Liver (tissue), 9 donors: ENCODE data around the gene DBNDD2. TPM values are rescaled to one million over a fixed set of nuclear protein-coding genes. Genes with fewer than 3 reads are reported as not detected.

ENCODE experiments used
- DNase-seq: peaks from one replicate; pipeline ENCODE4 v3.0.0-alpha.2; 2017; ENCODE audit warnings: low spot score
- H3K27ac ChIP-seq, 2 donors: one replicate each; pipeline ENCODE4 v1.7.0; 2013; ENCODE audit warnings: inconsistent platforms in 2 of 2, low read length in 2 of 2, control low read depth in 1 of 2, low read depth in 1 of 2, mild to moderate bottlenecking in 1 of 2
- H3K27me3 ChIP-seq, 4 donors: one replicate each; pipeline versions ENCODE4 v1.6.1 to v1.7.0; 2013; ENCODE audit warnings: low read length in 3 of 4, inconsistent platforms in 1 of 4, mild to moderate bottlenecking in 1 of 4, moderate library complexity in 1 of 4; ENCODE audit not compliant: control insufficient read depth in 4 of 4, insufficient read depth in 4 of 4
- H3K36me3 ChIP-seq, 4 donors: one replicate each; pipeline versions ENCODE4 v1.6.1 to v1.7.0; 2013; ENCODE audit warnings: low read length in 3 of 4, mild to moderate bottlenecking in 3 of 4, low read depth in 1 of 4, moderate library complexity in 1 of 4; ENCODE audit not compliant: control insufficient read depth in 4 of 4, insufficient read depth in 3 of 4
- H3K4me1 ChIP-seq, 4 donors: one replicate each; pipeline versions ENCODE4 v1.6.1 to v1.7.0; 2013; ENCODE audit warnings: low read length in 3 of 4, mild to moderate bottlenecking in 3 of 4, moderate library complexity in 1 of 4; ENCODE audit not compliant: control insufficient read depth in 4 of 4, insufficient read depth in 4 of 4
- H3K4me3 ChIP-seq, 3 donors: one replicate each; pipeline versions ENCODE4 v1.6.1 to v1.7.0; 2013; ENCODE audit warnings: low read length in 3 of 3, control low read depth in 1 of 3, low read depth in 1 of 3, mild to moderate bottlenecking in 1 of 3
- H3K9ac ChIP-seq, 2 donors: one replicate each; pipeline ENCODE4 v1.7.0; 2013; ENCODE audit warnings: low read length in 2 of 2, mild to moderate bottlenecking in 2 of 2, moderate library complexity in 2 of 2, control low read depth in 1 of 2, low read depth in 1 of 2
- H3K9me3 ChIP-seq, 4 donors: one replicate each; pipeline versions ENCODE4 v1.6.1 to v1.7.0; 2013; ENCODE audit warnings: low read length in 3 of 4; ENCODE audit not compliant: control insufficient read depth in 4 of 4
- CTCF ChIP-seq: fragments of 150-350 bp; IDR thresholded peaks from 2 replicates; pipeline ENCODE4 v1.5.1; 2017; ENCODE audit warnings: improper control_type of control experiment, low read depth, low read length; ENCODE audit not compliant: missing input control
- EGR1 ChIP-seq, 2 donors: IDR thresholded peaks; 2 replicates each; pipeline ENCODE4 v1.6.1; 2016 to 2018; ENCODE audit warnings: antibody characterized with exemption in 2 of 2, low read depth in 2 of 2
- FOXA1 ChIP-seq: IDR thresholded peaks from 2 replicates; pipeline ENCODE4 v1.6.1; 2016; ENCODE audit warnings: antibody characterized with exemption
- FOXA2 ChIP-seq: IDR thresholded peaks from 2 replicates; pipeline ENCODE4 v1.6.1; 2016; ENCODE audit warnings: antibody characterized with exemption
- GABPA ChIP-seq, 2 donors: IDR thresholded peaks in 1 of 2; conservative IDR thresholded peaks in 1 of 2; 2 replicates each; pipeline ENCODE4 v1.6.1; 2016; ENCODE audit warnings: antibody characterized with exemption in 2 of 2, mild to moderate bottlenecking in 1 of 2, moderate library complexity in 1 of 2
- HNF4A ChIP-seq, 2 donors: conservative IDR thresholded peaks; 2 replicates each; pipeline ENCODE4 v1.6.1; 2016; ENCODE audit warnings: antibody characterized with exemption in 2 of 2, mild to moderate bottlenecking in 2 of 2
- HNF4G ChIP-seq: IDR thresholded peaks from 2 replicates; pipeline ENCODE4 v1.6.1; 2016; ENCODE audit warnings: antibody characterized with exemption
- JUND ChIP-seq, 2 donors: IDR thresholded peaks; 2 replicates each; pipeline ENCODE4 v1.6.1; 2016; ENCODE audit warnings: antibody characterized with exemption in 2 of 2
- MAX ChIP-seq: IDR thresholded peaks from 2 replicates; pipeline ENCODE4 v1.6.1; 2016; ENCODE audit warnings: antibody characterized with exemption
- NR2F2 ChIP-seq: IDR thresholded peaks from 2 replicates; pipeline ENCODE4 v1.6.1; 2016; ENCODE audit warnings: antibody characterized with exemption
- RAD21 ChIP-seq, 2 donors: IDR thresholded peaks; 2 replicates each; pipeline ENCODE4 v1.6.1; 2016; ENCODE audit warnings: antibody characterized with exemption in 2 of 2, mild to moderate bottlenecking in 2 of 2
- REST ChIP-seq: IDR thresholded peaks from 2 replicates; pipeline ENCODE4 v1.6.1; 2016; ENCODE audit warnings: antibody characterized with exemption, mild to moderate bottlenecking
- RXRA ChIP-seq, 2 donors: IDR thresholded peaks; 2 replicates each; pipeline ENCODE4 v1.6.1; 2017 to 2018; ENCODE audit warnings: antibody characterized with exemption in 2 of 2, mild to moderate bottlenecking in 1 of 2
- SP1 ChIP-seq: IDR thresholded peaks from 2 replicates; pipeline ENCODE4 v1.6.1; 2018; ENCODE audit warnings: antibody characterized with exemption, mild to moderate bottlenecking
- TAF1 ChIP-seq: conservative IDR thresholded peaks from 2 replicates; pipeline ENCODE4 v1.6.1; 2016; ENCODE audit warnings: antibody characterized with exemption, mild to moderate bottlenecking
- YY1 ChIP-seq: IDR thresholded peaks from 2 replicates; pipeline ENCODE4 v1.6.1; 2016; ENCODE audit warnings: antibody characterized with exemption, mild to moderate bottlenecking
- WGBS: extraction: QIAGEN DNeasy Blood & Tissue Kit; methylation state at CpG from one replicate; pipeline ENCODE4 v1.1.7; 2013; 5-methylcytosine and 5-hydroxymethylcytosine counted together
- polyA plus RNA-seq, 2 donors: library from polyadenylated mRNA; stranded (reverse) in 1 of 2; unstranded in 1 of 2; fragments of 200-250 nt in 1 of 2; fragments of >200 nt in 1 of 2; fragmentation: Nextera tagmentation in 1 of 2; extraction: Ambion mirVana in 1 of 2; gene quantifications; one replicate each; pipeline versions ENCODE4 v1.2.1 to v1.2.3, GENCODE V29; 2013 to 2015
- total RNA-seq, 2 donors: library from RNA; depleted of rRNA; stranded (reverse); fragments of >200 nt; gene quantifications; one replicate each; pipeline ENCODE4 v1.2.3, GENCODE V29; 2014
- TF ChIP-seq, protein P1 (sequence below): IDR thresholded peaks from 2 replicates; pipeline ENCODE4 v1.6.1; 2016; ENCODE audit warnings: antibody characterized with exemption
- donor health status: healthy.
- donor health status: healthy.
- donor health status: healthy.
- donor health status: healthy.
- donor health status: healthy.

Gene DBNDD2
- total and polyA plus RNA-seq, 4 donors = 2.1 to 4.6 (median 2.7) TPM

DNA sequence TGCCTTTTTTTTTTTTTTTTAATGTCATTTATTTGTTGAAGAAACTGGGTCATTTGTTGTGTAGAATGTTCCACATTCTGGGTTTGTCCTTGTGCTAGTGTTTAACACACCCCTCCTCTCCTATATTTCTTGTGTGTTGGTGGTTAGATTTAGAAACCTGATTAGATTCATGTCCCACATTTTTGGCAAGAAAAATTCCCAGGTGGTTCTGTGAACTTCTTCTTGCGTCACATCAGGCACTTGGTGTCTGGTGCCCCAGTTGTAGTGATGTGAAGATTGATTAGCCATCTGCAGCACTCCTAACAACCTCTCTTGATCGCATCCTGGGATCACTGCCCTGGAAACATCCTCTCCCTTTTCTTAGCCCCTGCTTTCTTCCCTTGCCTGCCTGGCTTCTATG lies 15.6 kb downstream of the DBNDD2 start:
- 97% methylated on average over 2 of the region's 2 CpGs for WGBS
- peaks cover 0 to 9% (median 3%) of the 10 kb centered on the region in 4 donors for H3K4me1 ChIP-seq
- no peak overlapping the region for H3K27ac ChIP-seq
- no peaks in the 10 kb centered on the region for H3K27me3 ChIP-seq
- no peak for DNase-seq
- H3K9ac ChIP-seq = no peak overlapping the region
- no peaks in the 10 kb centered on the region for H3K9me3 ChIP-seq
- no peak overlapping the region for H3K4me3 ChIP-seq
- TF ChIP-seq TAF1 (no peak), MAX (no peak), YY1 (no peak), FOXA1 (no peak), RXRA (IDR thresholded peaks at IDR 0.05) (no peak), JUND (IDR thresholded peaks at IDR 0.05) (no peak), NR2F2 (no peak), GABPA (IDR thresholded peaks at IDR 0.05 in 1 of 2, conservative IDR thresholded peaks at IDR 0.05 in 1 of 2) (no peak), RAD21 (IDR thresholded peaks at IDR 0.05) (no peak), HNF4A (conservative IDR thresholded peaks at IDR 0.05) (no peak), EGR1 (IDR thresholded peaks at IDR 0.05; ENCODE audit: low read depth in 2 of 2) (no peak), CTCF (no peak), FOXA2 (no peak), REST (no peak), SP1 (no peak), HNF4G (no peak)
- TF ChIP-seq, protein P1, sequence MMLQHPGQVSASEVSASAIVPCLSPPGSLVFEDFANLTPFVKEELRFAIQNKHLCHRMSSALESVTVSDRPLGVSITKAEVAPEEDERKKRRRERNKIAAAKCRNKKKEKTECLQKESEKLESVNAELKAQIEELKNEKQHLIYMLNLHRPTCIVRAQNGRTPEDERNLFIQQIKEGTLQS = no peak
- peaks cover 24 to 55% (median 39%) of the 10 kb centered on the region in 4 donors for H3K36me3 ChIP-seq

DNA sequence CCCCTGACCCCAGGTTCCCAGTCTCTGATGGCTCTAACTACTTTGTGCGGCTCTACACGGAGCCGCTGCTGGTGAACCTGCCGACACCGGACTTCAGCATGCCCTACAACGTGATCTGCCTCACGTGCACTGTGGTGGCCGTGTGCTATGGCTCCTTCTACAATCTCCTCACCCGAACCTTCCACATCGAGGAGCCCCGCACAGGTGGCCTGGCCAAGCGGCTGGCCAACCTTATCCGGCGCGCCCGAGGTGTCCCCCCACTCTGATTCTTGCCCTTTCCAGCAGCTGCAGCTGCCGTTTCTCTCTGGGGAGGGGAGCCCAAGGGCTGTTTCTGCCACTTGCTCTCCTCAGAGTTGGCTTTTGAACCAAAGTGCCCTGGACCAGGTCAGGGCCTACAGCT lies 17.5 kb downstream of the DBNDD2 start:
- Histone ChIP-seq H3K4me1 (no peaks in the 10 kb centered on the region), H3K36me3 (peaks cover 21 to 45% (median 37%) of the 10 kb centered on the region in 4 donors), H3K27ac (no peak overlapping the region), H3K27me3 (no peaks in the 10 kb centered on the region), H3K9me3 (no peaks in the 10 kb centered on the region), H3K9ac (no peak overlapping the region), H3K4me3 (no peak overlapping the region)
- no peak for DNase-seq
- TF ChIP-seq CTCF = no peak
- 97% methylated on average over 17 of the region's 17 CpGs for WGBS
